GM12878 (cell line): Measurements from ENCODE around the gene PAIP2. TPM values are rescaled to one million over a fixed set of nuclear protein-coding genes. Genes with fewer than 3 reads are reported as not detected.

Source experiments
- ATF2 ChIP-seq: IDR thresholded peaks from 2 replicates; pipeline ENCODE4 v1.6.1; 2012; ENCODE audit warnings: low read length, inconsistent platforms
- BCLAF1 ChIP-seq: fragments of 450-650 bp; IDR thresholded peaks from 2 replicates; pipeline ENCODE4 v1.6.1; 2017; ENCODE audit warnings: antibody characterized with exemption, mild to moderate bottlenecking, moderate library complexity
- CUX1 ChIP-seq: IDR thresholded peaks from 2 replicates; pipeline ENCODE4 v1.6.1; 2012; ENCODE audit warnings: improper control_type of control experiment, low read depth, low read length; ENCODE audit not compliant: insufficient replicate concordance
- EGR1 ChIP-seq, 2 experiments: IDR thresholded peaks; 1 replicate in 1 of 2; 2 replicates in 1 of 2; pipeline ENCODE4 v1.6.1; 2011 to 2012; ENCODE audit warnings: low read depth in 2 of 2, low read length in 2 of 2, borderline replicate concordance in 1 of 2, mild to moderate bottlenecking in 1 of 2, moderate library complexity in 1 of 2
- ELK1 ChIP-seq: IDR thresholded peaks from 2 replicates; pipeline ENCODE4 v1.6.1; 2012; ENCODE audit warnings: low read depth, low read length, improper control_type of control experiment
- HDAC6 ChIP-seq: fragments of 200-600 bp; sonication (generic); IDR thresholded peaks from one replicate; pipeline ENCODE4 v1.8.0; 2017; ENCODE audit warnings: antibody characterized with exemption; ENCODE audit not compliant: unreplicated experiment
- IRF5 ChIP-seq: fragments of 450-650 bp; IDR thresholded peaks from 2 replicates; pipeline ENCODE4 v1.6.1; 2017; ENCODE audit warnings: borderline replicate concordance
- SPI1 ChIP-seq: IDR thresholded peaks from 2 replicates; pipeline ENCODE4 v1.6.1; 2011; ENCODE audit warnings: low read depth, mild to moderate bottlenecking, low read length, moderate library complexity, borderline replicate concordance; ENCODE audit not compliant: insufficient read depth
- ZNF592 ChIP-seq: fragments of 450-650 bp; IDR thresholded peaks from 2 replicates; pipeline ENCODE4 v1.6.1; 2017; ENCODE audit warnings: mild to moderate bottlenecking, moderate library complexity
- polyA plus RNA-seq, 11 experiments: library from polyadenylated mRNA; depleted of rRNA in 4 of 11; unstranded in 6 of 11; stranded (reverse) in 5 of 11; fragments of >200 nt; fragmentation: Nextera tagmentation in 4 of 11; fragmentation: Illumina TruSeq in 1 of 11; extraction: Ambion mirVana in 4 of 11; extraction: Trizol in 1 of 11; gene quantifications; 1 replicate in 1 of 11; 2 replicates in 10 of 11; pipeline versions ENCODE4 v1.2.1 to v1.2.3, GENCODE V29; 2011 to 2016; ENCODE audit warnings: inconsistent platforms in 2 of 11, missing spikeins in 2 of 11, low read depth in 1 of 11
- total RNA-seq, 4 experiments: library from RNA; depleted of rRNA in 3 of 4; stranded (reverse); fragments of >200 nt in 3 of 4; fragmentation: Illumina TruSeq in 1 of 4; extraction: Trizol in 1 of 4; gene quantifications; 2 replicates each; pipeline versions ENCODE4 v1.2.1 to v1.2.3, GENCODE V29; 2013 to 2021

The PAIP2 gene
- total and polyA plus RNA-seq, 10 of the 15 experiments (the other 5 are each of a cell fraction or from before 2014, with no cell fraction given): 49.9 to 154 (median 102) TPM

GRCh38 chr5:139392678-139393496 lies 51.2 kb downstream of the PAIP2 start (continued):
- TF ChIP-seq CUX1 (no peak), HDAC6 (no peak), BCLAF1 (0 out of 2 replicates have a peak, but pooled peaks have one; percentile 3), EGR1 (IDR thresholded peaks at IDR 0.05; ENCODE audit: borderline replicate concordance in 1 of 2, low read depth in 2 of 2, low read length in 2 of 2) (peak in 1 of 2 experiments; percentile 8; a peak in 1 of 3 replicates), ATF2 (no peak), IRF5 (no peak), ZNF592 (0 out of 2 replicates have a peak, but pooled peaks have one; percentile 63), ELK1 (no peak; the same call in 1 of the 2 replicates), SPI1 (peak; percentile 56)
